PFSK-1 (cell line): ENCODE results near the gene RHOBTB3.

Source experiments
- FOXP2 ChIP-seq: optimal IDR thresholded peaks from 2 replicates; pipeline ENCODE3; 2011; ENCODE audit warnings: borderline replicate concordance, control low read depth, inconsistent platforms; ENCODE audit not compliant: insufficient read depth; ENCODE audit errors: extremely low read length, extremely low read depth
- POLR2AphosphoS5 ChIP-seq: IDR thresholded peaks from 2 replicates; pipeline ENCODE4 v1.6.1; 2012; ENCODE audit warnings: low read depth, mild to moderate bottlenecking, control low read depth, low read length, moderate library complexity
- SIN3A ChIP-seq: IDR thresholded peaks from 2 replicates; pipeline ENCODE4 v1.6.1; 2012; ENCODE audit warnings: mild to moderate bottlenecking, low read length, moderate library complexity, borderline replicate concordance; ENCODE audit not compliant: insufficient read depth
- TAF1 ChIP-seq: IDR thresholded peaks from 2 replicates; pipeline ENCODE4 v1.6.1; 2012; ENCODE audit warnings: low read length, control low read depth, borderline replicate concordance; ENCODE audit not compliant: insufficient read depth
- TF ChIP-seq, protein P1 (sequence below), 2 experiments: IDR thresholded peaks; 2 replicates each; pipeline versions ENCODE4 v1.6.1 to v1.8.0; 2011 to 2012; ENCODE audit warnings: low read depth in 2 of 2, low read length in 2 of 2, control low read depth in 1 of 2, inconsistent platforms in 1 of 2, mild to moderate bottlenecking in 1 of 2, moderate library complexity in 1 of 2; ENCODE audit not compliant: insufficient read depth in 1 of 2

The RHOBTB3 gene

DNA sequence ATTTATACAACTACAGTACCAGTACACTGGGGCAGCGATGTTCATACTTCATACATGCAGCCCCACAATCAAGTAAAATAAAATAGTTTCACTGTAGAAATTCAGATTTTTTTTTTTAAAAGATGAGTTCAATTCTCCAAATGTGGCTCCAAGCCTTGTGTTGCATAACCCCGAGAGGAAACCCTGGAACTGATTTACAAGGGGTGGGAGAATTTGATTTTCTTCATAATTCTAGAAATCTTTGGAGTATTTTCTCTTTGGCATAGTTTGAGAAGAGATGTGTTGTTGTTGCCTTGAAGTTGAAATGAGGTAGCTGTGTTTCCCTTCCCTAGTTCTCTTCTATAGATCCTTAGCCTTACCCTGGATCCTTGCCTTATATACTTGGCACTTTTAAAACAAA is 3.1 kb downstream of the RHOBTB3 start:
- TF ChIP-seq, protein P1, sequence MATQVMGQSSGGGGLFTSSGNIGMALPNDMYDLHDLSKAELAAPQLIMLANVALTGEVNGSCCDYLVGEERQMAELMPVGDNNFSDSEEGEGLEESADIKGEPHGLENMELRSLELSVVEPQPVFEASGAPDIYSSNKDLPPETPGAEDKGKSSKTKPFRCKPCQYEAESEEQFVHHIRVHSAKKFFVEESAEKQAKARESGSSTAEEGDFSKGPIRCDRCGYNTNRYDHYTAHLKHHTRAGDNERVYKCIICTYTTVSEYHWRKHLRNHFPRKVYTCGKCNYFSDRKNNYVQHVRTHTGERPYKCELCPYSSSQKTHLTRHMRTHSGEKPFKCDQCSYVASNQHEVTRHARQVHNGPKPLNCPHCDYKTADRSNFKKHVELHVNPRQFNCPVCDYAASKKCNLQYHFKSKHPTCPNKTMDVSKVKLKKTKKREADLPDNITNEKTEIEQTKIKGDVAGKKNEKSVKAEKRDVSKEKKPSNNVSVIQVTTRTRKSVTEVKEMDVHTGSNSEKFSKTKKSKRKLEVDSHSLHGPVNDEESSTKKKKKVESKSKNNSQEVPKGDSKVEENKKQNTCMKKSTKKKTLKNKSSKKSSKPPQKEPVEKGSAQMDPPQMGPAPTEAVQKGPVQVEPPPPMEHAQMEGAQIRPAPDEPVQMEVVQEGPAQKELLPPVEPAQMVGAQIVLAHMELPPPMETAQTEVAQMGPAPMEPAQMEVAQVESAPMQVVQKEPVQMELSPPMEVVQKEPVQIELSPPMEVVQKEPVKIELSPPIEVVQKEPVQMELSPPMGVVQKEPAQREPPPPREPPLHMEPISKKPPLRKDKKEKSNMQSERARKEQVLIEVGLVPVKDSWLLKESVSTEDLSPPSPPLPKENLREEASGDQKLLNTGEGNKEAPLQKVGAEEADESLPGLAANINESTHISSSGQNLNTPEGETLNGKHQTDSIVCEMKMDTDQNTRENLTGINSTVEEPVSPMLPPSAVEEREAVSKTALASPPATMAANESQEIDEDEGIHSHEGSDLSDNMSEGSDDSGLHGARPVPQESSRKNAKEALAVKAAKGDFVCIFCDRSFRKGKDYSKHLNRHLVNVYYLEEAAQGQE (IDR thresholded peaks at IDR 0.05; ENCODE audit: insufficient read depth in 1 of 2, low read depth in 2 of 2, low read length in 2 of 2), result no peak
- TF ChIP-seq FOXP2 (no peak), SIN3A (no peak), POLR2AphosphoS5 (no peak), TAF1 (no peak)

DNA sequence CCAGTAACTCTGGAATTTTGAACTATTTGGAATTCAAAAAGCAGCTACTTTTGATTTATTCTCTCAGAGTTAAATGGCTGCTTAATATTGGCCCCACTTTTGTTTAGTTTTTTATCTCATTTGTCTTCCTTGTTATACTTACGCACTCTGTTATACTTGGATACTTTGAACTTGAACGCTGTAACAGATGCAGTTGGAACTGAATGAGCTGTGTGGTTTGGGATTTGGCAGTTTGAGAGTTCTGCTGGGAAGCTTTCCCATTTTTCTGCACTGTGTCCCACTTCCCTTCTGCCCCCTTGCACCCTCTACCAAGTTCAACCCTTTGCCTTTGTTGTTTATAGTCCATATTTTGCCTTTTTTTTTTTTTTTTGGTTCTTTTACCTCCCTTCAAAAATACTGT is 3.8 kb downstream of the RHOBTB3 start:
- TF ChIP-seq TAF1 (no peak), FOXP2 (no peak), POLR2AphosphoS5 (no peak), SIN3A (no peak)
- TF ChIP-seq, protein P1 (IDR thresholded peaks at IDR 0.05; ENCODE audit: insufficient read depth in 1 of 2, low read depth in 2 of 2, low read length in 2 of 2), result no peak

DNA sequence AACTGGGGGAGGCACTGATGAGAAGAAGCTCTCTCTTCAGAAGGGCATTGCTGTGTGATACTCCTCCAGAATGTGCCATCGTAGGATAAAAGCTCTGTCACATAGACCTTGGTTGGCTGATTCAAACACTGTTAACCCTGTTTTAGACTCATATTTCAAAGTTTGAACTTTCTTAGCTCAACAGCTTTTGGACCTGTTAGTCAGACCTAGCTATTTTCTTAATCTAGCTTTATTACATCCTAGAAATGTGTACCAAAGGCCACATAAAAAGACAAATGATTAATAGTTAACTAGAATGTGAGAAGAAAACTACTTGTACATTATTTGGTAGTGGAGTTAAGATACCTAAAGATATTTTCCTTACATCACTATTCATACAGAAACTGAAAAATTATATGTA is 4.3 kb downstream of the RHOBTB3 start:
- TF ChIP-seq POLR2AphosphoS5 (no peak), SIN3A (no peak), FOXP2 (no peak), TAF1 (no peak)
- TF ChIP-seq, protein P1 (IDR thresholded peaks at IDR 0.05; ENCODE audit: insufficient read depth in 1 of 2, low read depth in 2 of 2, low read length in 2 of 2), result no peak

GRCh38 chr5:95738072-95738471 is 6.9 kb downstream of the RHOBTB3 start:
- TF ChIP-seq, protein P1 (IDR thresholded peaks at IDR 0.05; ENCODE audit: insufficient read depth in 1 of 2, low read depth in 2 of 2, low read length in 2 of 2), result no peak
- TF ChIP-seq TAF1 (no peak), SIN3A (no peak), FOXP2 (no peak)

GRCh38 chr5:95738834-95739233 is 7.7 kb downstream of the RHOBTB3 start:
- TF ChIP-seq, protein P1 (IDR thresholded peaks at IDR 0.05; ENCODE audit: insufficient read depth in 1 of 2, low read depth in 2 of 2, low read length in 2 of 2), result no peak
